ENCODE measurements around the gene ADARB2.

Gene ADARB2

DNA sequence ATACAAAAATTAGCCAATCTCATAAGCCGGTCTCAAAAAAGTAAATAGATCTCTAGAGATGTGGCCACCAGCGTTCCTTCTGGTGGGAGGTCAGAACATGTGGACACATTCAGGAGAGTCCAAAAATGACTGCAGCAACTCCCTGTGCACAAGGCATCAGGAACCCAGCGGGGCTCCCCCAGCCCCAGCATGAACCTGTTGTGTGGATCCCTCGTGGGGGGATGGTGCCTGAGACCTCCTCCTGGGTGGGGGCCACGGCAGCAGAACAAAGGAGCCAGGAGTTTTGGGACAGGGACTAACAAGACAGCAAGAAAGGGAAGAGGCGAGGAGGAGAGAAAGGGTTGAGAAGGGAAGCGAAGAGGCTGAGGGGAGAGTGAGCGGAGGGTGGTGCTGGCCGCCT is 559.4 kb downstream of the ADARB2 start:
- Mint-ChIP-seq H3K27ac (no peak overlapping the region), H3K4me3 (no peak overlapping the region)

DNA sequence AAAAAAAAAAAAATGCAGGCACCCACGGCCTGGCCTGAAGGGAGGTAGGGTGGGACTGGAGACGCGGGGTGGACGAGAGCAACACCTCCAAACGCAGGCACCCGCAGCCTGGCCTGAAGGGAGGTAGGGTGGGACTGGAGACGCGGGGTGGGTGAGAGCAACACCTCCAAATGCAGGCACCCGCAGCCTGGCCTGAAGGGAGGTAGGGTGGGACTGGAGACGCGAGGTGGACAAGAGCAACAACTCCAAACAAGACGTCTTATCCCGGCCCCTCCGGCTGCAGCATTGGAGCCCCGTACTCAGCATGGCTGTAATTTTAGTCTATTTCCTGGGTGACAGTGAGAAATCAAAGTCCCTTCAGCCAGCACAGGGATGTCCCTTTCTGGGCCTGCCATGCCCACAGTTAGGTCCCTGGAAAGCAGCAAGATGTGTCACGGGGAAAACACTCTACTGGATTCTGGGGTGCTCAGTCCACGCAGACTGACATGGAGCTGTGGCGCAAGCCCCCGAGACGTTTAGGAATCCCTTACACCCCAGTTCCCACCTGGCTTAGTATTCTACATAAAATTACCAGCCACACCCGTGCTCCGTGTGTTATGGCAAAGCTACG is 561.3 kb downstream of the ADARB2 start:
- DNase-seq (no peak), ATAC-seq (no peak)
- Mint-ChIP-seq H3K4me3 (no peak overlapping the region), H3K27me3 (no peaks in the 10 kb centered on the region), H3K36me3 (ENCODE audit: low read depth) (no peaks in the 10 kb centered on the region), H3K27ac (no peak overlapping the region), H3K4me1 (no peaks in the 10 kb centered on the region), H3K9me3 (no peaks in the 10 kb centered on the region)

More for the DNA sequence above, 559.4 kb downstream of the ADARB2 start:
- Mint-ChIP-seq H3K9me3 (no peaks in the 10 kb centered on the region), H3K4me1 (no peaks in the 10 kb centered on the region), H3K36me3 (ENCODE audit: low read depth) (no peaks in the 10 kb centered on the region), H3K27me3 (no peaks in the 10 kb centered on the region)
- DNase-seq: no peak
- no peak for ATAC-seq

DNA sequence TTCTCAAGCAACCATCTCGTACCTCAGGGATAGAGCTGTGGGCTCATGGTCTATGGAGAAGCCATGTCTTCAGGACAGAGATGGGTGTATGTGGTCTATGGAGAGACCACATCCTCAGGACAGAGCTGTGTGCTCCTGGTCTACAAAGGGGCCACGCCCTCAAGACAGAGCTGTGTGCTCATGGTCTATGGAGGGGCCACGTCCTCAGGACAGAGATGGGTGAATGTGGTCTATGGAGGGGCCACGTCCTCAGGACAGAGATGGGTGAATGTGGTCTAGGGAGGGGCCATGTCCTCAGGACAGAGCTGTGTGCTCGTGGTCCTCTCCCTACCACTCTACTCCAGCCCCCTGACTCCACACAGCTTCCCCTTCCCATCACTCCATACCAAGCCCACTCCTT is 563.3 kb downstream of the ADARB2 start:
- Mint-ChIP-seq H3K27me3 (no peaks in the 10 kb centered on the region), H3K4me1 (no peaks in the 10 kb centered on the region), H3K4me3 (no peak overlapping the region), H3K36me3 (ENCODE audit: low read depth) (no peaks in the 10 kb centered on the region), H3K9me3 (no peaks in the 10 kb centered on the region), H3K27ac (no peak overlapping the region)
- DNase-seq: no peak
- ATAC-seq: no peak

DNA sequence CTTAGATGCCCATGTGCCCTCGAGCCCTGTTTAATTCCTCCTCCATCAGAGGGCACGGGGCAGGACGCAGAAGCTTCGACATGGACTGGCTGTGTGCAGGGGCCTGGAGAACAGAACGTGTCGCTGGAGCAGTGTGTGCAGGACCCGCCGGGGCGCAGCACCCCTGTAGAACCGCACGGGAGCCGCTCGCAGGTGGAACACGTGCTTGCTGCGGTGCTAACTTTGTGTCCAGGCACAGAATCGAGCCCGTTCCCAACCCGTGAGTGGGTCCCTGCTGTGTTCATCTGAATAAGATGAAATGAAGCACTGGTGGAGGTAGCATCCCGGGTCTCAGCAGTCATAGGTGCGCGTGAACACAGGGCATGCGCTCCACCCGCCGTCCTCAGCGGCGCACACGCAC is 564.2 kb downstream of the ADARB2 start:
- Mint-ChIP-seq H3K4me3 (no peak overlapping the region), H3K27me3 (peaks cover 2% of the 10 kb centered on the region), H3K4me1 (no peaks in the 10 kb centered on the region), H3K27ac (no peak overlapping the region), H3K9me3 (no peaks in the 10 kb centered on the region), H3K36me3 (ENCODE audit: low read depth) (no peaks in the 10 kb centered on the region)
- DNase-seq: no peak
- no peak for ATAC-seq

DNA sequence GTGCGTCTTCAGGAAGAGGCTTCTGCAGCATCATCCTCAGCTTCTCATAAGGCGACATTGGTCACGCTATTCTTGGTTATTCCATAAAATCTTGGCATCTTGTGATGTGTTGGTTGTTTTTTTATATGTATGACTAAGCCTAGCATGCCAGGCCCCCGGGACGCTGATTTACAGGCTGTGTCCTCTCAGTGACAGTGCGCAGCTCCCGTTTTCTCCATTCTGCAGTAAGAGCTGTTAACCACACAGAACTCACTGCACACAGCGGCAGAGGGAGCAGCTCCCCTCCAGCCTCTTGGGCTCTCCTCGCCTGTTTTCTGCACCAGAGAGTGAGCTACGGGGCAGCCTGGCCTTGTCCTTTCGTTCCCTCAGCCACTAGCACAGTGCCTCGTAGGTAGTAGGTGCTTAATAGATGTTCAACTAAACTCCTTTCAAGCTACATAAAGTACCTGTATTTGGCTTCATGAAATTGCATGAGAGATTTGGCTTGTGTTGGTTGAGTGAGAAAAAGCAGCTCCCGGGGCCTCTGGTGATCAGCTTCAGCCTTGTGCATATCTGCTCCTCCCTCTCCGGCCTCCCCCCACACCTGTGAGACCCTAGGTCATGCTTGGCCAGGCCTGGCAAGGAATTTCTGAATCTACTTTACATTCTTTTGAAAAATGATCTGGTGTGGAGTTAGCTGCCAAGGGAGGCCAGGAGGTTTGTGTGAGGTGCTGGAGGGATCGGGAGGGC is 564.9 kb downstream of the ADARB2 start:
- H3K4me1 Mint-ChIP-seq: no peaks in the 10 kb centered on the region
- ATAC-seq (no peak), DNase-seq (no peak)
- peaks cover 2% of the 10 kb centered on the region for H3K27me3 Mint-ChIP-seq
- H3K36me3 Mint-ChIP-seq (ENCODE audit: low read depth): no peaks in the 10 kb centered on the region
- no peaks in the 10 kb centered on the region for H3K9me3 Mint-ChIP-seq
- no peak overlapping the region for H3K27ac Mint-ChIP-seq
- no peak overlapping the region for H3K4me3 Mint-ChIP-seq

DNA sequence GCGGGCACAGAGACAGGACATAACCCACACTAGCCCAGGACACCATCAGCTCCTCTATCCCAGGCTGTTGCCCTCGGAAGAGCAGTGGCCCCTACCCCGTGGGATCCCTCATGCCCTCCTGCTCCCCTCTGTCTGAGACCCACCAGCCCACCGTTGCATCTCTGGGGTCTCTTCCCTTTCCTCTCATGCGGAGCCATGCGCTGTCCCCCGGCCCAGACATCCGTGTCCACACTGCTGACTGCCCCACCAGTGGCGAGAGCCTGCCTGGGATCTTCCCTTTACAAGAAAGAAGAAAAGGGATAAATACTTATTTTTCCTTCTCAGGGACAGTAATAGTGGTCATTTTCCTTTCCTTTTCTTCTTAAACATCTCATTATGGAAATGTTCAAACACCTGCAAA is 565.7 kb downstream of the ADARB2 start:
- Mint-ChIP-seq H3K9me3 (no peaks in the 10 kb centered on the region), H3K4me3 (no peak overlapping the region), H3K36me3 (ENCODE audit: low read depth) (no peaks in the 10 kb centered on the region), H3K4me1 (no peaks in the 10 kb centered on the region), H3K27ac (no peak overlapping the region), H3K27me3 (peaks cover 2% of the 10 kb centered on the region)
- DNase-seq: no peak
- ATAC-seq: no peak

DNA sequence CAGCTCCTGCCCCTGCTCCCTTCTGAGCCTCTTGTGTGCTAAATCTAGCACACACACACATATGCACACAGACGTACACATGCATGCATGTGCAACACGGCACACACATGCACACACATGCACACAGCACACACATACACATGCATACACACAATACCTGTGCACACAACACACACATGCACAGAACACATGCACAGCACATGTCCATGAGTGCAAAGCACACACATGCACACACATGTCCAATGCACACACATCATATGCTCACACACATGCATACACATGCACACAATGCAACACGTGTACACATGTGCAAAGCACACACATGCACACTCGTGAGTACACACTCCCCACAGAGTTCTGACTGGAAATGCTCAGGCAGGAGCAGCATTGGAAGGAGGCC is 566.1 kb downstream of the ADARB2 start:
- Mint-ChIP-seq H3K36me3 (ENCODE audit: low read depth) (no peaks in the 10 kb centered on the region), H3K9me3 (no peaks in the 10 kb centered on the region), H3K27ac (no peak overlapping the region), H3K4me1 (no peaks in the 10 kb centered on the region), H3K27me3 (peaks cover 2% of the 10 kb centered on the region), H3K4me3 (no peak overlapping the region)
- DNase-seq (no peak), ATAC-seq (no peak)

DNA sequence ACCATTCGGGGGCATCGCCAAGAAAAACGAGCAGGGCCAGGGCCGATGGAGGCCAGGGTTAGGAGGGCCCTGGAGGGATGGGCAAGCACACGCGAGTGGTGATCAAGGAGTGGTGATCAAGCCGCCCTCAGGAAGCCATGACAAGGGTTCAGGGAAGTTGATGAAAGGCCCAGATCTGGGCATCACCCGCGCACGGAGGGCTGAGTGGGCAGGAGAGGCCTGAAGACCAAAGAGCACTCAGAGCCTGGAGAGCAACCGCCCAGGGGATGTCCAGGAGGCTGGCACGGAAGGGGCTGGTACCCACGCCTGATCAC is 566.5 kb downstream of the ADARB2 start:
- no peaks in the 10 kb centered on the region for H3K36me3 Mint-ChIP-seq (ENCODE audit: low read depth)
- DNase-seq: no peak
- no peak overlapping the region for H3K27ac Mint-ChIP-seq
- no peak for ATAC-seq
- no peak overlapping the region for H3K4me3 Mint-ChIP-seq
- H3K4me1 Mint-ChIP-seq: no peaks in the 10 kb centered on the region
- no peaks in the 10 kb centered on the region for H3K9me3 Mint-ChIP-seq
- H3K27me3 Mint-ChIP-seq: peaks cover 2% of the 10 kb centered on the region

DNA sequence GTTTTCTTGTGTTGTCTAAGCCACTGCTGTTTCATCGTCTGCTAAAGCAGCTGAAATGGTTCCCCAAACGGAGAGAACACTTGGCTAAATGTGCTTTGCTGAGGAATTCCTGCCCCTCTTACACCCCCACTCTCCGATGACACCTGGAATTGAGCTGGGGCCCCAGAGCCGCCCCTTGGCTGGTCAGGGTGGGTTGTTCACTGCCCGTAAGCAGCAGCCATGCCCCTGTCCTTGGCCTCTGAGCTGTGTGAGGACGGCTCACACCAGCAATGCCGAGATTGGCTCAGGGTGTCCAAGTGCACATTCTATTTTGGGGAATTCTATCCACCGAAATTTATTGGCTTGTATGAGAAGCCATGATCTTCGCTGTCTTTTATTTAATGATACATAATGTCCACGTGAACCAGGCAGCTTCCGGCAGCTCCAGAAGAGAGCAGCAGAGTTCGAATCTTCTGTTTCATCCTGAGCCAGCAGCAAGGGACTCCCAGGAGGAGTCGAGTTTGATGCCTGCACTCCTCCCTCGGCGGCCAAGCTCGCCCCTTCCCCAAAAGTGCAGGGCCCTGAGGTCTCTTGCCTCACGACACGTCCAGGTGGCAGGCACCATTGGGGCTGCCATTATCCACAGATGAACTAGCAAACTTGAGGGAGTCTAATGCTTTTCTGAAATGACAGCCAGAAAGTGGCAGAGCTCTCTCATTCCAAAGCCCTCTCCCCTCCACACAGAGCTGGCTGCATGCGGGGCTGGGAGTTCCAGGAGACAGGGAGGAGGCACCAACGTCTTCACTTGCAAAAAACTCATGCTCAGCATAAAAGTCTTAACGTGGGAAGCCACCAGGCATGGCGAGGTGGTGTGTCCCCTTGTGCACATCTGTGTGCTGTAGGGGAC is 567.1 kb downstream of the ADARB2 start:
- DNase-seq (no peak), ATAC-seq (no peak)
- H3K4me3 Mint-ChIP-seq: no peak overlapping the region
- peaks cover 2% of the 10 kb centered on the region for H3K27me3 Mint-ChIP-seq
- H3K27ac Mint-ChIP-seq: no peak overlapping the region
- H3K9me3 Mint-ChIP-seq: no peaks in the 10 kb centered on the region
- H3K36me3 Mint-ChIP-seq (ENCODE audit: low read depth): no peaks in the 10 kb centered on the region
- no peaks in the 10 kb centered on the region for H3K4me1 Mint-ChIP-seq

DNA sequence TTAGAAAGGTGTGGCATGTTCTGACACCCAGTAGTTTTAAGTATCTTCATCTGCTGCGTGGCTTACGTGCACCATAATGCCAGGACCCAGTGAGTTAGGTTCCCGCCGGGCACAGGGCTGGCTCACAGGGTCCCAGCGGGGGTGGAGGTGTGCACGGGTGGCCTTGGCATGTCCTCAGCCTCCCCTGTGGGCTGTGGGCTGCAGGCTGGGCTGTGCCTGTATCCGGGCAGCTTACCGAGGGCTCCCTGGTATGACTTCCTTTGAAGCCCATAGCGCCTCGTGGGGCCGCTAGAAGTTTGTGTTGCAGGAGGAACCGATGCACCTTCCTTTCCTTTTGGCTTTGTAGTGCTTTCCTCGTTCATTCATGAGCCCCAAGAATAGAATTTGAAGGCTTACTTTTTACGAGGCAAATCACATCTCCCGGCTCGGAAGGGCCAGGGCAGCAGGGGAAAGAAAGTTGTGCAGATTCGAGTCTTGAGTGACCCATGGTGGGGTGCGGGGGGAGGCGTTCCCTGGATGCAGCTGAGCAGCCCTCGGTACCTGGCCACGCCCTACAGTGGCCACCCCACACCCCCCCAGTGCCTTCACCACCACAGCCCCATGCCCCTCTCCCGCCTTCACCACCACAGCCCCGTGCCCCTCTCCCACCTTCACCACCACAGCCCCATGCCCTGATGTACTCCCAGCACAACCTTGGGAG is 568.0 kb downstream of the ADARB2 start:
- no peaks in the 10 kb centered on the region for H3K36me3 Mint-ChIP-seq (ENCODE audit: low read depth)
- no peak overlapping the region for H3K4me3 Mint-ChIP-seq
- H3K9me3 Mint-ChIP-seq: no peaks in the 10 kb centered on the region
- H3K27ac Mint-ChIP-seq: no peak overlapping the region
- no peak for ATAC-seq
- no peaks in the 10 kb centered on the region for H3K4me1 Mint-ChIP-seq
- no peak for DNase-seq
- H3K27me3 Mint-ChIP-seq: peaks cover 2% of the 10 kb centered on the region

DNA sequence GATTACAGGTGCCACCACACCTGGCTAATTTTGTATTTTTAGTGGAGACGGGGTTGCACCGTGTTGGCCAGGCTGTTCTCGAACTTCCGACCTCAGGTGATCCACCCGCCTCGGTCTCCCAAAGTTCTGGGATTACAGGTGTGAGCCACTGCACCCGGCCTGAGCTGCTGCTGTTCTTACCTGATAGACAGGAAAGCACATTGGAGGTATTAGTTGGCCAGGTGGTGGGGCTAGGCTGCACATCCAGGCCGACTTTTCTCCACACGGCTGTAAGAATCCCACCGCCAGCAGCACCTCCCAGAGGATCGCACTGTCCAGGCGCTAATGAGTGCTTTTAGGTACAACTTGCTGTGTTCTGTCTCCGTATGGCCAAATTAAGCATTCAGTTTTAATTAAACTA is 568.6 kb downstream of the ADARB2 start:
- ATAC-seq (no peak), DNase-seq (no peak)
- Mint-ChIP-seq H3K4me3 (no peak overlapping the region), H3K27me3 (peaks cover 2% of the 10 kb centered on the region), H3K4me1 (no peaks in the 10 kb centered on the region), H3K9me3 (no peaks in the 10 kb centered on the region), H3K27ac (no peak overlapping the region), H3K36me3 (ENCODE audit: low read depth) (no peaks in the 10 kb centered on the region)

DNA sequence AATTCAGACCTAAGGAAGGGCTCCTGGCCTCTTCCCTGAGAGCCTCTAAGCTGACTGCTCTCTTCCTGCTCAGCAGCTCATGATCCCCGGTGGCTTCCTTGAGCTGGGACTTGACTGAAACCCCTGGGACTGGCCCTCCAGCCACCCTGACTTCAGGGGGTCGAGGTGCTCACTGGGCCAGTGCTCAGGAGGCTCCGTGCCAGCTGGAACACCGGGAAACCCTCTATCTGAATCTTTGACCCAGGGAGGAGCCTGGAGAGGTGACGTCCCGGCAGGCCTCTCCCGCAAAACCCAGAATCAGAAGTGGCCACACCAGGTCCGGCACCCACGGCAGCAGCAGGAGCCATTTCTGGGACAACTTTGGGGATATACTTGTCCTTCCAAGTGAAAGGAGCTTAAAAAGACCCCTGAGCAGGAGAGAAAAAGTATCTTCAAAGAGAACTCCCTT is 570.5 kb downstream of the ADARB2 start:
- Mint-ChIP-seq H3K9me3 (no peaks in the 10 kb centered on the region), H3K4me3 (no peak overlapping the region), H3K27ac (no peak overlapping the region), H3K4me1 (no peaks in the 10 kb centered on the region), H3K27me3 (peaks cover 2% of the 10 kb centered on the region), H3K36me3 (ENCODE audit: low read depth) (no peaks in the 10 kb centered on the region)
- ATAC-seq: no peak
- DNase-seq: no peak

DNA sequence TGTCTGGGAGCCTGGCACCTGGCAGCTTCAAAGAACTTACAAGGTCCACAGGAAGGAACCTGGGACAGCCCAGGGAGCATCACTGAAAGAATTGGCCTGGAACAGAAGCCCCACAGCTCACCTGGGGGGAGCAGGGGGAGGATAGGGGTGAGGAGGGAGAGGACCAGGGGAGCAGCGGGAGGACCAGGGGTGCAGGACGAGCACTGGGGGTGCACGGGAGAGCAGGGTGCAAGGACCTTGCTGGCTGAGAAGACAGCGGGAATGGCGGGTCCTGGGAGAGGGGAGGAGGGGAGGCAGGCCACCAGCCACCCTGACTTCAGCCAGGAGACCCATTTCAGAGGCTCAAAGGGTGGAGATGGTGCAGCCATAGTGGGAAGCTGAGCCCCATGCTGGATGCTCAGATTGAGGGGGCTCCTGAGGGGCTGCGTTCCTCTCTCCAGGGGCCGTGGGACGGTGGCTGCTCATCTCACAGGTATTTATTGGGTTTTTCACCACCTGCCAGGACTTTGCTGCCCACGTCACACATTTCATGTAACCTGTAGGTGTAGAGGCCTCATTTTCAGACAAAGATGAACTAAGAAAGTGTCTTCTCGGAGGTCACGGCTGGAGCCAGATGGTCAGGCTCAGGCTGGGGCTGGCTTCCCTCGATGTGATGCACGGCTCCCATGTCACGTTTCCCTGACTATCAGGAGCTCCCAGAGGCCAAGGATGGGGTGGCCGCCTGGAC is 571.1 kb downstream of the ADARB2 start:
- ATAC-seq (no peak), DNase-seq (no peak)
- peaks cover 2% of the 10 kb centered on the region for H3K27me3 Mint-ChIP-seq
- H3K4me3 Mint-ChIP-seq: no peak overlapping the region
- H3K4me1 Mint-ChIP-seq: no peaks in the 10 kb centered on the region
- no peaks in the 10 kb centered on the region for H3K9me3 Mint-ChIP-seq
- no peaks in the 10 kb centered on the region for H3K36me3 Mint-ChIP-seq (ENCODE audit: low read depth)
- H3K27ac Mint-ChIP-seq: no peak overlapping the region

DNA sequence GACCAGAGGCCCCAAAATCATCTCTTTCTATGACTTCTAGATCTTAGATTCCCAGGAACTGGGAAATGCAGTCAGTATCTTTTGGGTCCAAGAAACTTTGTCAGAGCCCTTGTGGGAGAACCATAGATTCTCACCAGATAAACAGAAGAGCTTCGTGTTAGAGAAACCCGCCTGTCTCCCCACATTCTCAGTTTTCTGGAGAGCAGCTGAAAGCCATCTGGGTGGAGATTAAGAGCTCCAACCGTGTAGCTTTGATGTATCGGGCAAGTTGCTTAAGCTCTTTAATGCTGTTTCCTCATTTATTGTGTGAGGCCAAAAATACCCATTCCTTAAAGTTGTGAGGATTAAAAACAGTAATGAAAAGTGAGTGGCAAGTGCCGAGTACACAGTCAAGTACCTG is 573.5 kb downstream of the ADARB2 start:
- Mint-ChIP-seq H3K27ac (no peak overlapping the region), H3K36me3 (ENCODE audit: low read depth) (no peaks in the 10 kb centered on the region), H3K4me1 (no peaks in the 10 kb centered on the region), H3K4me3 (no peak overlapping the region), H3K27me3 (peaks cover 2% of the 10 kb centered on the region), H3K9me3 (no peaks in the 10 kb centered on the region)
- ATAC-seq: no peak
- no peak for DNase-seq

Measured in activated naive CD8-positive, alpha-beta T cell treated with anti-CD3 and anti-CD28 coated beads, Interleukin-2, amount 50 U/mL, for 24 hours (primary cell).